ENCODE results near the gene RBPJL. TPM values are rescaled to one million over a fixed set of nuclear protein-coding genes. Genes with fewer than 3 reads are reported as not detected.

RBPJL gene
- total RNA-seq, 4 donors from 2014 or later = not detected

DNA sequence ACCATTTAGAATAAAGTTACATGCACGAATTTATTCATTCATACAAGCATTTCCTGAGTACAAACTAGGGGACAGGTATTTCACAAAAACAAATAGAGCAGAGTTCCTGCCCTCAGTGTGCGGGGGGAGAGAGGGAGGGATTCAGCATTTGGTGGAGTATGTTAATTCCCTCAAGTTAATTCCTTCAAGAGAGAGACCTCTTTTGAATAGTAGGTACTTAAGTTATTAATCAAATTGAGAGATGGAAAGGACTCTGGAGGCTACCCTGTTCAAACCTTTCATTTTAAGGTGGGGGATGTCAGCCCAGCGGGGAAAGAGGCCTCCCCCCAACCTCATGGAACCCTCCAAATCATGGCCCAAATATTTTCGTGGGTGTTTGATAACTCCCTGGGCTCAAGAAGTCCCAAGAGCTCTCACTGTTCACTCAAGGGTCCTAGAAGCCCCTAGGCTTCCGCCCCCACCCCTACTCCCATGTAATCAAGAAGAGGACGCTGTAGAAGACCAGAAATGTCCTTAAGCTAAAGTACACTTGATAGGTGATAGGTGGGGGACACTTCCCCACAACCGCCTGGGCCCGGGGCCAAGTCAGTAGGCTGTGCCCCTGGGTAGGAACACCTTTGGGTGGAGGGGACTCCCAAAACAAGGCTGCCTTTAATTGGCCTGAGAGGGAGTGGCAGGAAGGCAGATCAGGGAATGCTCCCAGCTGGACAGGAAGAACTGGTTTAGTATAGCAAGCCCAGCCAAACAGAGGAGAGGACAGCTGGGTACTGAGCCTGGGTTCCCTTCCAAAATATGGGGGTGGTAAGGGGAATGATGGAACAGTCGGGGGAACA is 38.7 kb downstream of the RBPJL start:
- Histone ChIP-seq H3K9me3 (no peaks in the 10 kb centered on the region), H3K27ac (peak overlapping the region; percentile 85 to 96 (median 95)), H3K4me3 (peak overlapping the region; percentile 13 to 80), H3K36me3 (no peaks in the 10 kb centered on the region), H3K27me3 (no peaks in the 10 kb centered on the region), H3K4me1 (peaks cover 5 to 82% (median 57%) of the 10 kb centered on the region in 3 donors)
- TF ChIP-seq POLR2AphosphoS5 (IDR thresholded peaks at IDR 0.05) (peak; percentile 36), POLR2A (IDR thresholded peaks at IDR 0.05) (peak in 1 of 2 donors; percentile 7), EP300 (IDR thresholded peaks at IDR 0.05) (no peak)
- TF ChIP-seq, protein P1, sequence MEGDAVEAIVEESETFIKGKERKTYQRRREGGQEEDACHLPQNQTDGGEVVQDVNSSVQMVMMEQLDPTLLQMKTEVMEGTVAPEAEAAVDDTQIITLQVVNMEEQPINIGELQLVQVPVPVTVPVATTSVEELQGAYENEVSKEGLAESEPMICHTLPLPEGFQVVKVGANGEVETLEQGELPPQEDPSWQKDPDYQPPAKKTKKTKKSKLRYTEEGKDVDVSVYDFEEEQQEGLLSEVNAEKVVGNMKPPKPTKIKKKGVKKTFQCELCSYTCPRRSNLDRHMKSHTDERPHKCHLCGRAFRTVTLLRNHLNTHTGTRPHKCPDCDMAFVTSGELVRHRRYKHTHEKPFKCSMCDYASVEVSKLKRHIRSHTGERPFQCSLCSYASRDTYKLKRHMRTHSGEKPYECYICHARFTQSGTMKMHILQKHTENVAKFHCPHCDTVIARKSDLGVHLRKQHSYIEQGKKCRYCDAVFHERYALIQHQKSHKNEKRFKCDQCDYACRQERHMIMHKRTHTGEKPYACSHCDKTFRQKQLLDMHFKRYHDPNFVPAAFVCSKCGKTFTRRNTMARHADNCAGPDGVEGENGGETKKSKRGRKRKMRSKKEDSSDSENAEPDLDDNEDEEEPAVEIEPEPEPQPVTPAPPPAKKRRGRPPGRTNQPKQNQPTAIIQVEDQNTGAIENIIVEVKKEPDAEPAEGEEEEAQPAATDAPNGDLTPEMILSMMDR (IDR thresholded peaks at IDR 0.05) = no peak
- ATAC-seq = no peak
- WGBS, 2 donors (ENCODE audit: low coverage in 1 of 2) = 41 to 63% methylated on average over 1 to 6 of the region's 9 CpGs

DNA sequence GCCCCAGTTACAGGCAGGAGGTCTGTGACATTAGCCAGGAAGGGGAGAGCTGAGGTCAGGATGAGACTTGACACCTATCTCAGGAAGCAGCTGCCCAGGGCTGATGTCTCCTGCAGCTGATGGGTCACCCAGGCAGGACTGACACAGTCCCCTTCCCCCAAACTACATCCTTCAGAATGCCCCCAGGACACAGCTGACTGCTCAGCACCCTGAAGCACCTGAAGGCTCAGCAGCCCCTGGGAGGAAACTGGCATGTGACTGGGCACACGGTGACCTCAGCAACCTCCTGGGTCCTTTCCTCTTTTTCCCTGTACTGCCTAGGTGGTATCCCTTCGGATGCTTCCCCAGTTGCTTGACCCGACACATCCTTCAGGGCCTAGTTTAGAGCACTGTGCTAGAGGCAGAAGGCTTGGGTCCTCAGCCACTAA is 39.7 kb downstream of the RBPJL start:
- Histone ChIP-seq H3K27me3 (no peaks in the 10 kb centered on the region), H3K4me3 (peak overlapping the region; percentile 70 to 80), H3K9me3 (no peaks in the 10 kb centered on the region), H3K4me1 (peaks cover 5 to 72% (median 55%) of the 10 kb centered on the region in 3 donors), H3K36me3 (no peaks in the 10 kb centered on the region), H3K27ac (peak overlapping the region; percentile 85 to 96 (median 95))
- TF ChIP-seq POLR2A (IDR thresholded peaks at IDR 0.05) = no peak
- TF ChIP-seq POLR2AphosphoS5 (IDR thresholded peaks at IDR 0.05) = no peak
- TF ChIP-seq, protein P1 (IDR thresholded peaks at IDR 0.05) = no peak
- no peak for TF ChIP-seq EP300 (IDR thresholded peaks at IDR 0.05)
- no peak for ATAC-seq
- WGBS, 2 donors (ENCODE audit: low coverage in 1 of 2) = 27 to 67% methylated on average over 1 to 3 of the region's 3 CpGs

DNA sequence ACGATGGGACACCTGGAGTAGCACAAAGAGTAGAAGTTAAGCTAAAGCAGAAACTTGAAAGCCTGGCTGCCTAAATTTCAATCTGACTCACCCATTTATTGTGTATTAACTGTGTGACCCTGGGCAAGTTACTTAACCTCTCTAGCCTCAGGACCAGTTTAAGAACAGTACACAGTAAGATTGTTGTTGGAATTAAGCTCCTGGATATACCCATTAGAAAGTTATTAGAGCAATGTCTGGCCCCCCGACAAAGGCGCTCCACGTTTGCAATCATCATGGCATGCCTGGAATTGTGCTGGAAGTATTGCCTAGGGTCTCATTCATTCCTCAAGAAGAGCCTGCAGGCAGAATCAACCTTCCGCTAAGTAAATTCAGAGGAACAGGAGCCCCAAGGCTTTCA is 40.2 kb downstream of the RBPJL start:
- Histone ChIP-seq H3K27ac (peak overlapping the region; percentile 85 to 96 (median 95)), H3K9me3 (no peaks in the 10 kb centered on the region), H3K36me3 (no peaks in the 10 kb centered on the region), H3K4me1 (peaks cover 5 to 67% (median 51%) of the 10 kb centered on the region in 3 donors), H3K4me3 (peak overlapping the region; percentile 70 to 80), H3K27me3 (no peaks in the 10 kb centered on the region)
- WGBS, 2 donors (ENCODE audit: low coverage in 1 of 2) = 20 to 40% methylated on average over 1 to 4 of the region's 5 CpGs
- ATAC-seq = no peak
- TF ChIP-seq, protein P1 (IDR thresholded peaks at IDR 0.05) = no peak
- TF ChIP-seq POLR2AphosphoS5 (IDR thresholded peaks at IDR 0.05) (no peak), EP300 (IDR thresholded peaks at IDR 0.05) (no peak), POLR2A (IDR thresholded peaks at IDR 0.05) (no peak)

DNA sequence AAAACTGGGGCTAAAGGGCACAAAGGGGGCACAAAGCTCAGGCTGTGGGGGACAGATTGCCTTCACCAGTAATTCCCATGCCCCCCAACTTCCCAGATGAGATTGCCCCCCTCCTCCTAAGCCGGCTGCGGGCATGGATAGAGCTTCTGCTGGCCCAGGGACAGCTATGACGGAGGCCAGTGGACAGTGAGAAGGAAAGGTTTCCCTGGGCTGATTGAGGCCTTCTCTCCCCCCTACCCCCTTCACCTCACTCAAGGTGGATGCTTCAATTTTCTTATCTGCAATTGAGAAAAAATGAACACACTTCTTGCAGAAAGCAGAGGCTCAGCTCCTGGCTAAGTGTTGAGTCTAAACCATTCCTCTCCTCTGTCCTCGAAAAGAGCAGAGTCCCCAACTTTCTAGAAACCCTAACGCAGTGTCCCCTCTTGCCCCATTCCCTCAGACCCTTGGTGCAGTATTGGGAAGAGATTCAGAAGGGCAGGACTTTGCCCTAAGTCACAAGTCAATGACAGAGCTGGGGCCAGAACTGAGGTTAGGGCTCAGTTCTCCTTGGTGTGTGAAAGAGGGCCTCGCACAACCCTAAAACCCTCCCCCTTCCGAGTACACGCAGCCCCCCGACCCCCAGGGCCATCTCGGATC is 40.8 kb downstream of the RBPJL start:
- H3K4me3 ChIP-seq = peak overlapping the region; percentile 70 to 80
- 0 to 21% methylated on average over 1 to 5 of the region's 10 CpGs for WGBS, 2 donors (ENCODE audit: low coverage in 1 of 2)
- TF ChIP-seq EP300 (IDR thresholded peaks at IDR 0.05) (no peak), POLR2A (IDR thresholded peaks at IDR 0.05) (no peak), POLR2AphosphoS5 (IDR thresholded peaks at IDR 0.05) (no peak)
- TF ChIP-seq, protein P1 (IDR thresholded peaks at IDR 0.05) = no peak
- H3K36me3 ChIP-seq = no peaks in the 10 kb centered on the region
- H3K4me1 ChIP-seq = peaks cover 5 to 61% (median 45%) of the 10 kb centered on the region in 3 donors
- no peaks in the 10 kb centered on the region for H3K9me3 ChIP-seq
- no peak for ATAC-seq
- no peaks in the 10 kb centered on the region for H3K27me3 ChIP-seq
- H3K27ac ChIP-seq = peak overlapping the region; percentile 85 to 96 (median 95)

Measured in gastroesophageal sphincter (tissue), 4 donors.